ENCODE data around the gene EIF2AK2.

The EIF2AK2 gene

DNA sequence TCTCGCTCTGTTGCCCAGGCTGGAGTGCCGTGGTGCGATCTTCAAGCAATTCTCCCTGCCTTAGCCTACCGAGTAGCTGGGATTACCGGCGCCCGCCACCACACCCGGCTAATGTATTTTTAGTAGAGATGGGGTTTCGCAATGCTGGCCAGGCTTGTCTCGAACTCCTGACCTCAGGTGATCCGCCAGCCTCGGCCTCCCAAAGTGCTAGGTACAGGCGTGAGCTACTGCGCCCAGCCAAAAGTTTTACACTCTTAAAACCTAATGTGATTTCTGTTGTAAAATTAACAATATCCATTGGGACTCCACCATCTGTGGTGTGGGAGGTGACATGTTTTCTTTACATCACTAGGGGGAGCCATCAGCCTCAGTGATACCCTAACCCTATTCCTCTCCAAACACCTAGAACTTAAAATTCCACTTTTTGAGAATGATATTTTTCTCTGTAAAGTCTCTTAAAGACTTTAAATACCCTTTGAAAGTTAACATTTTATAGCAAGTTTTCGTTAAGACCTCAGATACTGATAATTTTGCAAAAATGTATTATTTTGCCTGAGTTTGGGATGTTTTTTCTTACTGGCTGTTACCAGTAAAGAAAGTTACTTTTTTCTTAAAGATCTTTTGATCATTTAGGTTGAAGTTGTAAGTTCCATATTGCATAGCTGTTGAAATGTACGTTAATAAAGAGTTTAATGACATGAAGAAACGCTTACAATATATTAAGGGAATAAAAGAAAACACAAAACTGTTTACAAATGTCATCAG lies 11.6 kb upstream of the EIF2AK2 start:
- DNase-seq: peak in 1 of 2 donors; percentile 55

DNA sequence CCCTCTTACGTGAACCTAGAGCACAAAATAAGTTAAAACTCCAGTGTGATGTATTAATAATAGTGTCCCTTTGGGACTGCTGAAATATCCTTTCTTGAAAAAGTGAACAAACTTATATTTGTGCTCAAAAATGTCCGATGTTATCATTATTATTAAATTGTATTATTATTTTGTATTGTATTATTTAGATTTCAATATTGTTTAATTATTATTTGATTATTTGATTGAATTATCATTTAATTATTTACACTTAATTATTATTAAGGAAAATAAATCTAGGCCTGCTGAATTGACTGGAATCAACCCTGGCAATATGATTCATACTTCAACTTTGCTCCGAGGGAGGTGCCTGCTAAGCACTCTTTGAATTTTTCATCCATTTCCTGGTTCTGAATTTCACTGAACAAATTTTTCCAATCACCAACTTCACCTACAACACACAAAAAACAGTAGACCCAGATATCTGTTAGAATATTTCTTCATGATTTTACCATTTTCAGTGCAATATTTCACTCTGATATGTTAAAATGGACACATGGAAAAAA lies 10.9 kb upstream of the EIF2AK2 start:
- DNase-seq: no peak

DNA sequence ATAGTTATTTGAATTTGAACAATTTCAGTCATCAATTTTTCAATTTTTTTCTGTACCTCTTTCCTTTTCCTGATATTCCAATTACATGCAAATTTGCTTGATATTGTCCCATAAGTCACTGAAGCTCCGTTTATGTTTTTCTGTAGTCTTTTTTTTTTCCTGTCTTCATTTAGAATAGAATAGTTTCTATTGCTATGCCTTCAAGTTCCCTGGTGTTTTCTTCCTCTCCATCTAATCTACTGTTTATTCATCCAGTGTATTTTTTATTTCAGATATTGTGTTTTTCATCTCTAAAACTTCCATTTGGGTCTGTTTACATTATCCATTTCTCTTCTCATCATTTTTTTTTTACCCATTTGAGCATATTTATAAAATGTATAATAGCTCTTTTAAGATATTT lies 8.0 kb upstream of the EIF2AK2 start:
- DNase-seq: no peak

DNA sequence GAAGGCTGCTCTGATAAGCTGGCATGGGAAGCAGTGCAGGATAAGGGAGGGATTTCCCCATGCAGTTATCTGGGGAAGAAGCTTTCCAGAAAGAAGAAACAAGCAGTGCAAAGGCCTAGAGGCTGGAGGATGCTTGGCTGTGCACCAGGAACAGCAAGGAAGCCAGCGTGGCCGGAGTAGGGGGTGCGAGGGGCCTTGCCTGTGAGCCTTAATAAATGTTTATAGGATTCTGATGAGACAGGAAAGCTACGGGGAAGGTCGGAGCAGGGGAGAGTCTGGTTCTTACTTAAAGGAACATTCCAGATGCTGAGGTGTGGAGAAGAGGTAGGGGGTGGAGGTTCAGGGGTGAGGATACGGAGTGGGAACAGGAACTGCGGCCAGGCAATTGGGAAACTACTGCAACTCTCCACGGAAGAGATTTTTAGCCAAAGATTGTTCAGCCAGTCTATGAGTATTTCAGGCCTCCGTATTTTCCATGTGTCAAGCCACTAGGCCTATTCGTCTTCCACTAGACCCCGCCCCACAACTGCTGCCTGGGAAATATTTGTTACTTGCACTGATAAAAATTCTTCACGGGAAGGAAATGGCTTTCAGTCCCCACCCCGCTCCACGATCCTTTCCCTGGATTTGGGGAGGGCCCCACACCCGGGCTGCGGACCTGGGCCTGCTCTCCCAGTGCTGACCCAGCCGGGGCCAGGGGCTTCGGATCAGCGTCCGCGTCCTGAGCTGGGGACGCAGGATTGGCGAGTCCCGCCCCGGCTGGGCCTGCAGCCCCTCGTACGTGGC lies 516 bp downstream of the EIF2AK2 start:
- no peak for DNase-seq

DNA sequence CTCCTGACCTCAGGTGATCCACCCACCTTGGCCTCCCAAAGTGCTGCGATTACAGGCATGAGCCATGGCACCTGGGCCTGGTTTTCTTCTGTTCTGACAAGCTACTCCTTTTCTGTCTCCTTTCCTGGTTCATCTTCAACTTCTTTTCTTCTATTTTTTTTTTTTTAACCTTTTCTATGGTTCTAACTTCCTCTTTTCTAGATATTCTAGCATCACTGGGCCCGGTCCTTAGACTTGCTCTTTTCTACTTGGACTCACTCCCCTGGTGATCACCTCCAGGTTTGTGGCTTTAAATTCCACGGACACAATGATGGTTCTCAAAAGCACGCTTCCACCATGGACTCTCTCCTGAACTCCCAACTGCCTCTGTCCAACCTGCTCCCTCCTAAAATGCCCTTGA lies 2.0 kb downstream of the EIF2AK2 start:
- no peak for DNase-seq

DNA sequence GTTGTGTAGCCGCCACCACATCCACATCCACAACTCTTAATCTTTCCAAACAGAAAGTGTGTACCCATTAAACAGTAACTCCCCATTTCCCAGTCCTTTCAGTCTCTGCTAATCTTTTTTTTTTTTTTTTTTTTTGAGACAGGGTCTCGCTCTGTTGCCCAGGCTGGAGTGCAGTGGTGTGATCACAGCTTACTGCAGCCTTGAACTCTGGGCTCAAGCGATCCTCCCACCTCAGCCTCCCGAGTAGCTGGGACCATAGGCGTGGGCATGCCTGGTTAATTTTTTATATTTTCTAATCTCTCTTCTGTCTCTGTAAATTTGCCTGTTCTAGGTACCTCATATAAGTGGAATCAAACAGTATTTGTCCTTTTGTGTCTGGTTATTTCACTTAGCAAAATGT lies 3.6 kb downstream of the EIF2AK2 start:
- no peak for DNase-seq

DNA sequence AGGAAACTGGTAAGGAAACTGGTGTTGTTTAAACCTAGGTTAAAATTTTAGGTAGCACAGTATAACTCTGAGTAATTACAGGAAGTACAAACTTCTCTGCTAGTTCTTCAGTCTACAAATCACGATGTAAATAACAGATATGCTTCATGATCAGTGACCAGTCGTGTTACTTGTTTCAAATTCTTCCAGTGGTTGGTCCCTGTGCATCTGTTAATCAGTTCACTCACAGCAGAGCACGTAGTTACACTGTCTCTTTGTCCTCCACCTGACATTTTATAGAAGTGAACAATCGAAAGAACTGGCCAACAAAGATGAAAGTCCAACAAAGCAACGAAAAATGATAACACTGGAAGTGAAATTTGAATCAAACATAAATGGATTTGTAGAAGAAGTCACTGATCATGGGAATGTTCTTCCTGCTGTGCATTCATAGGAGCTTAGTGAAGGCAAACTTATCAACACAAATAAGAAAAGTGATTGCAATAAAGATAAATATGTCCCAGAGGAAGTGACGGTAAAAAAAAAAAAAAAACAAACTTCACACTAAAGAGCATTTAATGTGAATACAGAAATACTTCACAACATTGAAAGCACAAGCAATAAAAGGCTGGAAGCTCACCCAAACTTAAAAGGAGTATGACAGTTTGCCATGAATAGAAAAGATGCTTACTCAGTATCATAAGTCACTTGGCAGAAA lies 7.0 kb downstream of the EIF2AK2 start:
- peak in 1 of 2 donors; percentile 59 for DNase-seq

DNA sequence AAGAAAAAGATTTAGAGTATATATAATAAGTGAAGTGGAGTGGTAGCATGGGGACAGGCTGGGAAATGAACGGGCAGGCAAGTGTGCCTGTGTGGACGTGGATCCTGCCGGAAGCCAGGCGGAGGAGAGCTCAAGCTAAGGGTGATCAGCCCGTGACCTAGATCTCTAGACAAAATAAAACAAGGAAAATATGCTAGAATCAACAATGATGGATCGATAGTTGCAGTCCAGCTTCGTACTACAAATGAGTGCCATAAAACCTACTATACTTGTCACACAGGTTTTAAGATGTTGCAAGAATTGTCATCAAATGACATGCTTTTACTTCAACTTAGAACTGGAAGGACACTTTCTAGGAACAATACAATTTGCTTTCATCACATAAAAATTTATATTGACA lies 8.5 kb downstream of the EIF2AK2 start:
- DNase-seq: no peak

DNA sequence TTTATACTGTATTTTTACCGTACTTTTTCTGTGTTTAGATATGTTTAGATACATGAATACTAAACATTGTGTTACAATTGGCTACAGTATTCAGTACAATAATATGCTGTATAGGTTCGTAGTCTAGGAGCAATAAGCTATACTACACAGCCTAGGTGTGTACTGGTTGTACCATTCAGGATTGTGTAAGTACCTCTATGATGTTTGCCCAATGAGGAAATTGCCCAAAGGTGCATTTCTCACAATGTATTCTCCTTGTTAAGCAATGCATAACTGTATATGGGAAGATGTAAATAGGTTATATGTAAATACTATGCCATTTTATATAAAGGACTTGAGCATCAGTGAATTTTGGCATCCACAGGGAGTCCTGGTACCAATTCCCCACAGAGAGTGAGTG lies 10.7 kb downstream of the EIF2AK2 start:
- no peak for DNase-seq

DNA sequence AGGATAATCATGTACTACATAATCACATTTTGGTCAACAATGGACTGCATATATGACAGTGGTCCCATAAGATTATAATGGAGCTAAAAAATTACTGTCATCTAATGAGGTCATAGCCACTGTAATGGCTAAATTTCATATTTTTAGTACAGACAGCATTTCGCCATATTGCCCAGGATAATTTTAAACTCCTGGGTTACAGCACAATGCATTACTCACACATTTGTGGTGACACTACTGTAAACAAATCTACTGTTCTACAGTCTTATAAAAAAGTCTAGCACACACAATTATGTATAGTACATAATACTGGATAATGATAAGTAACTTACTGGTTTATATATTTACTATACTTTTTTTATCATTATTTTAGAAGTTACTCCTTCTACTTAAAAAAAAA lies 12.8 kb downstream of the EIF2AK2 start:
- DNase-seq: no peak

DNA sequence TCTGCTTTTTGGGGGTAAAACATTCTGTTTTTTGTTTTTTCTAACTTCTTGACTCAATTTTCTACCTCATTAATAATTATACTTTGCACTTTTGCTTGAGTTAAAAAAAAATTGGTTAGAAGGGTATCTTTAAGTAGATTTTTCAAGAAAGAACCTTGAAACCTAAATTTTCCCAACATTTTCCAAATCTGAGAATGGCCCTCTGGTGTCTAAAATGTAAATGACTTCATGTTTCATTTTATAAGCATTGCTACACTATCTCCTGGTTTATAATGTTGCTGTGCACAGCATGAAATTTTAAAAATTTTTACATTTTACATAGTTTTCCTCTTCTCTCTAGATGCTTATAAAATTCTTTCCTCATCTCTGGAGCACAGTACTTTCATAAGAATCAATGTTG lies 14.2 kb downstream of the EIF2AK2 start:
- DNase-seq: no peak

DNA sequence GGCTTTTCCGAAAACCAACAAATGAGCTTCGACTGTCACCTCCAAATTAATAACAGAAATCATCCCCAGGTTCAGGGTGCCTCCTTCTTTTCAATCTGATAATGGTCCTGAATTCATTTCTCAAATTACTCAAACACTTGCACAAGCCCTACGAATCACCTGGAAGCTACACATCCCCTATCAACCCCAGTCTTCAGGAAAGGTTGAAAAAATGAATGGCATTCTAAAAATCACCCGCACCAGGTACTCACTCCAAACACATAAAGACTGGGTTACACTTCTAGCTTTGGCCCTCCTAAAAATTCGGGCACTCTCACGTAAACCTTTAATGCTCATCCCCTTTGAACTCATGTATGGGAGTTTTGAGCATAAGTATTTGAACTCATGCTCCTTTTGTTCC lies 23.9 kb downstream of the EIF2AK2 start:
- no peak for DNase-seq

DNA sequence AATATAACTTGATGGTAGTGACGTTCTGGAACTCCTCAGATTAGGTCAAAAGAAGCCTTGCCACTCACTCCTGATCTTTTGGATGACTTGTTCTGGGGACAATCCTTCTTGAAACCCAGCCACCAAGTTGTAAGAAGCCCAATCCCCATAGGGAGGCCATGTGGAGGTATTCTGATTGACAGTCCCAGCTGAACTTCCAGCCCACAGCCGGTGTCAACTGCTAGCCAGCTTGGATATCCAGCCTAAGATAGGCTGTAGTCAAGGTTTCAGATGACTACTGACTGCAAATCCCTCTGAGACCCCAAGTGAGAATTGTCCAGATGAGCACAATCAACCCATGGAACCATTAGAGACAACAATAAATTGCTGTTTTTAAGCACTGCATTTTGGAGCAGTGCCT lies 31.4 kb downstream of the EIF2AK2 start:
- DNase-seq: no peak

DNA sequence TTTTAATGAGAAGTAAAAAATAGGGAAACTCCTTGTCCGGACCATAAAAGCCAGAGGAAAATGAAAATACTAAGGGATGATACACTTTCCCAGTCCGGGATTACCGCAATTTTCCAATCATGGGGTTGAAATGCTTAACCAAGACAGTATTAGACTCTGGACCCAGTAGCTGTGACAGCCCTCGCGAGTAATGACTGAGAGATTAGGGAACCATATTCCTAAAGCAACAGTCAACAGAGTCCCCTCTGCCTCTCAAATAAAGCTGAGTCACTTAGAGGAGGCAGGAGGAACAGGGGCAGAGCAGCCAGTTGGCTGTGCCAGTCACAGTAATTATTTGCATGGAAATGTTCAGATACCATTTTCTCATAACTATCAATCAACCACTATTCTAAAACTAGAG lies 37.6 kb downstream of the EIF2AK2 start:
- DNase-seq: no peak

DNA sequence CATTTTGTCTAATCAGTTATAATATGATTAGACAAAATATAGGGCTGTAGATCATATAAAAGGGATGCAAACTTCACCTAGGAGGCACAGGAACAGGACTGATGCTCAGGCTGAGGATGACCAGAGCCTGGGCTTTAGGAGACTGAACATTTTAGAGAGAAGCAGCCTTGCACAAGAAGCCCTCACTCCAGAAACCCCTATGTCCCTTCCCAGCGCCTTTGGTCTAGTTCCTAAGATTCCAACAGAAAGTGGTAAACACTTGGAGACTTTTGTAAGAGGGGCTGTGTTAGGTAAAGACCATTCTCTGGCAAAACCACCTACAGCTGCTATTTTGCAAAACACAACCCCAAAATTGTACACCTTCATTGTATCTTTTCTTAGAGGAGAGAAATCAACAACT lies 39.2 kb downstream of the EIF2AK2 start:
- no peak for DNase-seq

DNA sequence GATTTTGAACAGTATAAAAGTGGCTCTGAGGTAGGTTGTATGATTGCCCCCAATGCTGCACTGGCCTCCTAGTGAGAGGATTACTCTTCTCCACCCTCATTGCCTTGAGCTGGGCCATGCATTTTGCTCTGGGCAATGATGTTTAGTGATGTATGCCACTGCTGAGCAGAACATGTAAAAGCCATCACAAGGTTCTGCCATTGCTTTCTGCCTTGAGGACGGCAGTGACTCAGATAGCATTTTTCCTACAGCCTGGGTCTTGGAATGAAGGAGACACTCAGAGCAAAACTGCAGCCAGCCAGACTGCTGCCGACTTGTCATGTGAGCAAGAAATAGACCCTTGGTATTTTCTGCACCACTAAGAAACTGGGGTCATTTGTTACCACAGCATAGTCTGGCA lies 44.8 kb downstream of the EIF2AK2 start:
- DNase-seq: no peak

DNA sequence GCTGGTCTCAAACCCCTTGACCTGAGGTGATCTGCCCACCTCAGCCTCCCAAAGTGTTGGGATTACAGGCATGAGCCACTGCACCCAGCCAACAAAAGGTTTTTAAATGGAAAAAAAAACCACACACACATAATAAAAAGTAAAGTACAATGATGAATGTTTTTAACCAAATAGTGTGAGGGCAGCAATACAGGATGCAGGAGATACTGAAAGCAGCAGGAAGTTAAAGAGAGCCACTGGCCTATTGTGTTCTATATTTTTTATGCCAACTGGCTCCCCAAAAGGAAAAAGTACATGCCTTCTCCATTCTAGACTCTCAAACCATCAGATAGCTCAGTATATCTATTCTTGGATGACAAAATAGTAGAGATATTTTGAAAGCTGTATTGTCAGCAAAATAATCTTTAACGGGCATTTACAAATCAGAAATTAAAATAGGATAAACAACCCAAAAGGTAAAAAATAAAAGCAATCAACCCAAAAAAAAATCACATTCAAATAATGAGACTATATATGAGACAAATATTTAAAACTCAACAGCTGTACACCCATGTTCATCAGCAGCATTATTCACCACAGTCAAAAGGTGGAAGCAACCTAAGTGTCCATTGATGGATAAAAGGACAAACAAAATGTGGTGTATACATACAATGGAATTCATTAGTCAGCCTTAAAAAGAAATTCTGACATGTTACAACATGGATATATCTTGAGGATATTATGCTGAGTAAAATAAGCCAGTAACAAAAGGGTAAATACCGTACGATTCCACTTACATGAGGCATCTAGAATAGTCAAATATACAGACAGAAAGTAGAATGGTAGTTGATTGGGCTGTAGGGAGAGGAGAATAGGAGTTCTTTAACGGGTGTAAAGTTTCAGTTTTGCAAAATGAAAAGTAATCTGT lies 46.2 kb downstream of the EIF2AK2 start:
- no peak for DNase-seq

DNA sequence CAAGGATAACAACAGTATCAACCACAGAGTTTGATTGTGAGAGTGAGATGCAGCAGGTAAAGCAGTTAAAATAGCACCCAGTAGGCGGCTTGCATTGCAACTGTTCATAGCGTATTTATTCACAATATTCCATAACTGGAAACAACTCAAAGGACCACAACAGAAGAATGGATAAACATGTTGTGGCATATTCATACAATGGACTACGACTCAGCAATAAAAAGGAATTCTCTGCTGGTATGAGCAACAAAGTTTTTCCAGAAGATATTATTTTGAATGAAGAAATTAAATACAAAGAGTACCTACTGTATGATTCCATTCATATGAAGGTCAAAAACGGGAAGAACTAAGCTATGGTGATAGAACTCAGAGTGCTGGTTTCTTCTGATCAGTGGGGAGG lies 47.3 kb downstream of the EIF2AK2 start:
- no peak for DNase-seq

DNA sequence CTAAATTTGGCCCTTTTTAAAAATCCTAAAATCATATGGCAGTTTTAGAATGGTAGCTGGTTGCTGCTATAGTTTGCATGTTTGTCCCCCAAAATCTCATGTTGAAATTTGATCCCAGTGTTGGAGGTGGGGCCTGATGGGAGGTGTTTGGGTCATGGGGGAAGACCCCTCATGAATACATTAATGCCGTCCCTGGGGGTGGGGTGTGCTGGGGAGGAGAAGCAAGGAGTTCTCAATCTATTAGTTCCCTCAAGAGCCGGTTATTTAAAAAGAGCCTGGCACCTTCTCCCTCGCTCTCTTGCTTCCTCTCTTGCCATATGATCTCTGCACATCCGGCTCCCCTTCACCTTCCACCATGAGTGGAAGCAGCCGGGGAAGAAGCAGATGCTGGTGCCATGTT lies 51.6 kb downstream of the EIF2AK2 start:
- no peak for DNase-seq

DNA sequence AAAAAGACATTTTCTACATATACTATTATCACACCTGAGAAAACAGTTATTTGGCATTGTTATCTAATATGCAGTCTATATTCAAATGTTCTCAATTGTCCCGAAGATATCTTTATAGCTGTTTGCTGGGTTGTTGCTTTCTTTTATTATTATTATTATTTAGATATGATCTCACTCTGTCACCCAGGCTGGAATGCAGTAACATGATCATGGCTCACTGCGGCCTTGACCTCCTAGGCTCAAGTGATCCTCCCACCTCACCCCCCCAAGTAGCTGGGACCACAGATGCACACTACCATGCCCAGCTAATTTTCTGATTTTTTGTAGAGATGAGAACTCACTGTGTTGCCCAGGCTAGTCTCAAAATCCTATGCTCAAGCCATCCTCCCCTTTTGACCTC lies 52.6 kb downstream of the EIF2AK2 start:
- DNase-seq: no peak

DNA sequence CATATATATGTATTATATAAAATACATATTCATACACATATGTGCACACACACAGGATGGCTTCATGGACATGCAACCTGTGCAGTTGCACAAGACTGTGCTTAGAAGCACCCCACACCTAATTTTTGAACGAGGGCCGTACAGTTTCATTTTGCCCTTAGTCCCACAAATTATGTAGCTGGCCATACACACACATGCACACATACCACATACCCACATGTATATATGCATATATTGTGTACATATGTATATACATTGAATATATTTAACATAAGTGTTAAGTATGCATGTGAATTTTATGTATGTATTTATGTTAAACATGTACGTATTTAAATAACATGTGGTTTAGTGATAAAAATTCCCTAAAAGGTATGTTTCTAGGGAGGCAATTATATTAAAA lies 54.2 kb downstream of the EIF2AK2 start:
- DNase-seq: no peak

DNA sequence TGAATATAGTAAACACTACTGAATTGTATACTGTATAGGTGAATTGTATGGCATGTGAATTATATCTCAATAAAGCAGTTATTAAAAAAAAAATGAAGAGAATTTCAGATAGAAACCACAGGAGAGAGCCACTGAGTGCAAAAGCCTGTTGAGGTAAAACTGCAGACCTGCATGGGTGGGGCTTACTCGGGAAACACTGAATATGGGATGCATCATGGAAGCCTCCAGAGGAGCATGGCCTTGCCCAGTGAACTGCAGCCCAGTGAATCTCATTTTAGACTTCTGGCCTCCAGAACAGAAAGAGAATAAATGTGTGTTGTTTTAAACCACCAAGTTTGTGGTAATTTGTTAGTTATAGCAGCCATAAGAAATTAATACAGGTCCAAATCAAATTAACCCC lies 56.7 kb downstream of the EIF2AK2 start:
- no peak for DNase-seq

Measured in CD4-positive, alpha-beta T cell treated with Interleukin-4 for 1 hour (primary cell).